HUES6 (cell line): ENCODE results near the gene FGGY.
A peak's percentile ranks its signal among the peaks of the same experiment; 100 is the strongest.
"Not testable (repeated sequence)": the region's sequence is repeated elsewhere in the genome, so short reads cannot be mapped to it uniquely, and the experiment has no call there.

Source experiments
- H3K27ac ChIP-seq: 2 replicates; pipeline ENCODE4 v1.7.0; 2013; ENCODE audit warnings: low read depth, mild to moderate bottlenecking, low read length, inconsistent platforms
- H3K27me3 ChIP-seq: 2 replicates; pipeline ENCODE4 v1.6.1; 2013; ENCODE audit warnings: low read length; ENCODE audit not compliant: control insufficient read depth, insufficient read depth
- H3K36me3 ChIP-seq: 2 replicates; pipeline ENCODE4 v1.6.1; 2013; ENCODE audit warnings: low read length; ENCODE audit not compliant: control insufficient read depth, insufficient read depth
- H3K4me1 ChIP-seq: 2 replicates; pipeline ENCODE4 v1.6.1; 2013; ENCODE audit warnings: low read length; ENCODE audit not compliant: control insufficient read depth, insufficient read depth
- H3K4me3 ChIP-seq: 2 replicates; pipeline ENCODE4 v1.5.1; 2013; ENCODE audit warnings: low read depth, low read length
- H3K9ac ChIP-seq: one replicate; pipeline ENCODE4 v1.6.1; 2013; ENCODE audit warnings: mild to moderate bottlenecking, low read length
- H3K9me3 ChIP-seq: 2 replicates; pipeline ENCODE4 v1.6.1; 2013; ENCODE audit warnings: low read depth, low read length; ENCODE audit not compliant: control insufficient read depth, insufficient read depth

The FGGY gene, protein sequence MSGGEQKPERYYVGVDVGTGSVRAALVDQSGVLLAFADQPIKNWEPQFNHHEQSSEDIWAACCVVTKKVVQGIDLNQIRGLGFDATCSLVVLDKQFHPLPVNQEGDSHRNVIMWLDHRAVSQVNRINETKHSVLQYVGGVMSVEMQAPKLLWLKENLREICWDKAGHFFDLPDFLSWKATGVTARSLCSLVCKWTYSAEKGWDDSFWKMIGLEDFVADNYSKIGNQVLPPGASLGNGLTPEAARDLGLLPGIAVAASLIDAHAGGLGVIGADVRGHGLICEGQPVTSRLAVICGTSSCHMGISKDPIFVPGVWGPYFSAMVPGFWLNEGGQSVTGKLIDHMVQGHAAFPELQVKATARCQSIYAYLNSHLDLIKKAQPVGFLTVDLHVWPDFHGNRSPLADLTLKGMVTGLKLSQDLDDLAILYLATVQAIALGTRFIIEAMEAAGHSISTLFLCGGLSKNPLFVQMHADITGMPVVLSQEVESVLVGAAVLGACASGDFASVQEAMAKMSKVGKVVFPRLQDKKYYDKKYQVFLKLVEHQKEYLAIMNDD

DNA sequence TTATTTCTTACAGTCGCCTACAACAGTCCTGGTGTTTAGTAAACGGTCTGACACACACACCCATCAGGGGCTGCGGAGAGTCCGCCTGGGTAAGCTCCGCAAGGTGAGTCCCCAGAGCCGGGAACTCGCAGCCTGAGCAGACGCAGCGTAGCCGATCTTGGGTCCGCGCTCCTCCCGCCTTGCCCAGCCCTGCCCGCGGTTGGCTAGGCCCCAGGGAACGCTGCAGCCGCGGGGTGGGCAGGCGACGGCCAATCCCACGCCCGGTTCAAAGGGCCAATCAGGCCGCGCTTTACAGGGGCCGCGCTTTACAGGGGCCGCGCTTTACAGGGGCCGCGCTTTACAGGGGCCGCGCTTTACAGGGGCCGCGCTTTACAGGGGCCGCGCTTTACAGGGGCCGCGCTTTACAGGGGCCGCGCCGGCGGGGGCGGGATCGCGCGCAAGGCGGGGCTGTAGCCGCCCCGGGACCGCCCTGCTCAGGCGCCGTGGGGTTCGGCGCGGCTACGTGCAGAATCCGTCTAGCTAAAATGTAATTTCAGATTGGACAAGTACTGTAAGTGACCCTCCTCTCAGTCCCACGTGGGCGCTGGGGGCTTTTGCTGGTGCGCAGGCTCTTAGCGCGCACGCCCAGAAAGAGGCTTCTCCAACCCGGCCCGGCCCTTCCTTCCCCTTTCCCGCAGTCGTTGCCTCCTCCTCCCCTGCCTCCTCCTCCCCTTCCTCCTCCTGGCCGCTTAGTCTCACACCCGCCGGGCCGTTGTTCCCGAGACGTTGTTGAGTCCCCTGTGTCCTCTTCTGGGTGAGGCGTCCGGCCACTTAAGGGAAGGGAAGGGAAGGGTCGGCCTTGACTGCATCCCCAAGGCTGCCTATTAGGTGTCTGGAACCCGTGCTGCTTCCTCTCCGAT, at the start of gene FGGY:
TSS of gene FGGY (plus strand) at position 737 of the 899 bp plus-strand sequence. CDS start 24,456 bp downstream, outside the sequence.
- Histone ChIP-seq H3K27me3 (no peaks in the 10 kb centered on the region; the same call in 1 of the 2 replicates), H3K36me3 (no peaks in the 10 kb centered on the region), H3K27ac (peak within 1 kb of the TSS; percentile 6; the same call in 1 of the 2 replicates), H3K4me1 (peaks cover 14% of the 10 kb centered on the region), H3K9me3 (no peaks in the 10 kb centered on the region; the same call in 1 of the 2 replicates), H3K9ac (peak within 1 kb of the TSS; percentile 82), H3K4me3 (peak within 1 kb of the TSS; percentile 73)

DNA sequence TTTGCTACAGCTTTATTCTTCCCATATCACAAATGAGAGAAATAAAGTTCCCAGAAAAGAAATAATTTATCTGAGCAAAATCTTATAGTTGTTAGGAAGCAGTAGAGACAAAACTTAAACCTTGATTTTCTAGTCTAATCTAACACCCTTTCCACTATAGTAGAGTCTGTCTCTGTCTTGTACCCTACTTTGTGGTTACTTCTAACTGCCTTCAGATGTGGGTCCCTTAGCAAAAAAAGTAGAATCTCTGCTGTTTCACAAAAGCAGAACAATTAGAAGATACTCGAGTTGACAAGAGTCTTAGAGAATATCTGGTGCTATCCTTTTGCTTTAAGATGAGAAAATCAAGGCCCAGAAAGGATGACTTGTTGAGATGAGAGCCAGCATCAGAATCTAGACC, 48.1 kb upstream of the FGGY start:
- Histone ChIP-seq H3K9me3 (peaks cover 30% of the 10 kb centered on the region), H3K4me1 (no peaks in the 10 kb centered on the region), H3K36me3 (no peaks in the 10 kb centered on the region), H3K27me3 (no peaks in the 10 kb centered on the region), H3K27ac (no peak overlapping the region), H3K4me3 (no peak overlapping the region), H3K9ac (no peak overlapping the region)

DNA sequence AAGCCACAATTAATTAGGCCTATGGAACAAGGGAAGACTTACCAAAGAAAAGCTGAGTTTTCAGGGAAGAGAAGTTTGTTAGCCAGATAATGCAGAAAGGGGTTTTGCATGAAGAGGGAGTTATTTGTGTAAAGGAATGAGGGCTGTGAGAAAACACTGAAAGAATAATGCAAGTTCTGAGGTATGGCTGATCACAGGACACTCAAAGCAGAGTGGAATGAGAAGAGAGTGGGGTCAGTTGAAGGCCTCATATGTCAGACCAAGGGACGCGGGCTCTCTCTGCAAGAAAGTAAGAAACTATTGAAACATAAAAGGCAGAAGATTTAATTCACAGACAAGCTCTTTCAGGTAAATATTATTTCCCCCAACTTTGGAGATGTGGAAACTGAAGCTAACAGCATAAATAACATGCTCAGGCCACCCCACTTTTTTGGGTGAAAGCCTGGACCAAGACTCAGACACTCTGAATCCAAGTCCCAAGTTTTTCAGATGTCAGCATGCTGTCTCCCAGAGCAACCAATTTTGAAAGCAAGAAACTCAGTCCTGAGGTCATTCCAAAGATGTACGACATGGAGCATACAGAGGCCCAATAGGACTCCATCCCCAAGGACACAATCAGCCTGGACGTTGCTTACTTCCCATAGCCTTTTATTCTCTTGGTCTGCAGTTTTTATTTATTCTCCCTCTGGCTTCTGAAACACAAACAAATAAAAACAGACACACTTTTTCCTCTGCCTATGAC, 47.3 kb upstream of the FGGY start:
- Histone ChIP-seq H3K4me3 (no peak overlapping the region), H3K9me3 (peaks cover 27% of the 10 kb centered on the region), H3K27me3 (no peaks in the 10 kb centered on the region), H3K27ac (no peak overlapping the region), H3K4me1 (no peaks in the 10 kb centered on the region), H3K9ac (no peak overlapping the region), H3K36me3 (no peaks in the 10 kb centered on the region)

DNA sequence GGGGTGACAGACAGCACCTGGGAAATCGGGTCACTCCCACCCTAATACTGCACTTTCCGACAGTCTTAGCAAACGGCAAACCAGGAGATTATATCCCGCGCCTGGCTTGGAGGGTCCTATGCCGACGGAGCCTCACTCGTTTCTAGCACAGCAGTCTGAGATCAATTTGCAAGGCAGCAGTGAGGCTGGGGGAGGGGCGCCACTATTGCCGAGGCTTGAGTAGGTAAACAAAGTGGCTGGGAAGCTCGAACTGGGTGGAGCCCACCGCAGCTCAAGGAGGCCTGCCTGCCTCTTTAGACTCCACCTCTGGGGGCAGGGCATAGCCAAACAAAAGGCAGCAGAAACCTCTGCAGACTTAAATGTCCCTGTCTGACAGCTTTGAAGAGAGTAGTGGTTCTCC, 45.8 kb upstream of the FGGY start:
- H3K4me1 ChIP-seq, H3K4me3 ChIP-seq, H3K27ac ChIP-seq, H3K27me3 ChIP-seq, H3K9ac ChIP-seq, H3K36me3 ChIP-seq: not testable (repeated sequence)
- peaks cover 27% of the 10 kb centered on the region for H3K9me3 ChIP-seq

DNA sequence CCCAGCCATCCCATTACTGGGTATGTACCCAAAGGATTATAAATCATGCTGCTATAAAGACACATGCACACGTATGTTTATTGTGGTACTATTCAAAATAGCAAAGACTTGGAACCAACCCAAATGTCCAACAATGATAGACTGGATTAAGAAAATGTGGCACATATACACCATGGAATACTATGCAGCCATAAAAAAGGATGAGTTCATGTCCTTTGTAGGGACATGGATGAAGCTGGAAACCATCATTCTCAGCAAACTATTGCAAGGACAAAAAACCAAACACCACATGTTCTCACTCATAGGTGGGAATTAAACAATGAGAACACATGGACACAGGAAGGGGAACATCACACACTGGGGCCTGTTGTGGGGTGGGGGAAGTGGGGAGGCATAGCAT, 40.5 kb upstream of the FGGY start:
- H3K27me3 ChIP-seq, H3K9me3 ChIP-seq, H3K36me3 ChIP-seq, H3K9ac ChIP-seq, H3K27ac ChIP-seq, H3K4me3 ChIP-seq: not testable (repeated sequence)
- H3K4me1 ChIP-seq: peaks cover 12% of the 10 kb centered on the region; the same call in 1 of the 2 replicates

DNA sequence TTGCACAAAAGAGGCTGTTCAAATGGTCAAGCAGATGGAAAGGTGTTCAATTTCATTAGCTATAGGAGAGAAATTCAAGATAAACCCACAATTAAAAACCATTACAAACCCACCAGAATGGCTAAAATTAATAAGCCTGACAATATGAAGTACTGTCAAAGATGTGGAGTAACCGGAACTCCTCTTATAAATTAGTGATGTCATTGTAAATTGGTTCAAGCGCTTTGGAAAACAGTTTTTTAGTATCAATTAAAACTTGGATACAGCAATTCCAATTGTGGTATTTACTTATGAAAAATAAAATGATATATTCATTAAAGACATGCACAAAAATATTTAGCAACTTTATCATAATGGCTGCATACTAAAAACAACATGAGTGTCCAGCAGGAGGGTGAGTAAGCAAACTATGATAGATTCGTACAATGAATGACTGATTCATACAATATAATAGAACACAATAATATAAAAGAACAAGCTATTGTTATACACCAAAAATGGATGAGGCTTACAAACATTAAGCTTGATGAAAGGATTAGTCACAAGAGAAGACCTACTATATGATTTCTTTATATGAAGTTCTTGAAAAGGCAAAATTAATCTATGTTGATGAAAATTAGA, 38.4 kb upstream of the FGGY start:
- Histone ChIP-seq H3K27ac (no peak overlapping the region), H3K9me3 (no peaks in the 10 kb centered on the region), H3K4me3 (no peak overlapping the region), H3K4me1 (peaks cover 12% of the 10 kb centered on the region; the same call in 1 of the 2 replicates), H3K36me3 (no peaks in the 10 kb centered on the region), H3K9ac (no peak overlapping the region), H3K27me3 (no peaks in the 10 kb centered on the region)

DNA sequence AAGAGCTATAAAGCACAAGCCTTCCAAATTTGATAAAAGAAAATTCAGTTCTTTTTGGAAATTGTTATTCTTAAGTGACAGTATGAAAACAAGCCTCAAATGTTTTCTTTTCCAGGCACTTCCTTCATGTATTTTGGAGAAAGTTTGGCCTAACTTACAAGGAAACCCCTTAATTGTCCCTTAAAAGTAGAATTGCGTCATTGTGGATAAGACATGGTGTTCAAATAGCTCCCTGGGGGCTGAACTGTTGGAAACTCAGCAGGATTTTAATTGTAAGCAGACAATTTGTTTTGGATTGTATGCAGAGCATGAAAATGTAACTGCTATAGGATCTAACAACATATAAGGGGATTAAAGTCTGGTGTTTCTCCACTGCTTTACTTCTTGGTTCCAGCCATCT, 35.4 kb upstream of the FGGY start:
- Histone ChIP-seq H3K9me3 (no peaks in the 10 kb centered on the region), H3K27me3 (no peaks in the 10 kb centered on the region), H3K9ac (no peak overlapping the region), H3K27ac (no peak overlapping the region), H3K4me1 (peaks cover 12% of the 10 kb centered on the region; the same call in 1 of the 2 replicates), H3K36me3 (no peaks in the 10 kb centered on the region), H3K4me3 (no peak overlapping the region)

DNA sequence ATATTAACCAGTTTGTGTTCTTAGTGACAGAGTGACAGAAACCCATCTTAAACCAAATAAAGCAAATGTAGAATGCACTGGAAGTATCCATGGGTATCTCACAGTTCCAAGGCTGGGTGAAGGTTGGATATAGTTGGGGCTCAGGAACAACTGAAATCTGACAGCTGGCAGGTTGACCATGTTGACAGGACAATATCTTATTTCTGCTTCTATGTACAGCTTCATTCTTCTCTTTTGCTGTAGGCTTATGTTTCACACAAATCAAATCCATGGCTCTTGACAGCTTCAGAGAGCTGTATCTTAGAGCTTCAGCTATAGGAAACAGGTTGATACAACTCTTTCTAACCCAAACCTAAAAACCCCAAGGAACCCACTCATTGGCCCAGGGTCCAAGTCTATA, 34.3 kb upstream of the FGGY start:
- no peak overlapping the region for H3K27ac ChIP-seq
- peaks cover 12% of the 10 kb centered on the region; the same call in 1 of the 2 replicates for H3K4me1 ChIP-seq
- H3K9me3 ChIP-seq: no peaks in the 10 kb centered on the region
- no peak overlapping the region for H3K9ac ChIP-seq
- H3K27me3 ChIP-seq: no peaks in the 10 kb centered on the region
- H3K36me3 ChIP-seq: no peaks in the 10 kb centered on the region
- no peak overlapping the region for H3K4me3 ChIP-seq

DNA sequence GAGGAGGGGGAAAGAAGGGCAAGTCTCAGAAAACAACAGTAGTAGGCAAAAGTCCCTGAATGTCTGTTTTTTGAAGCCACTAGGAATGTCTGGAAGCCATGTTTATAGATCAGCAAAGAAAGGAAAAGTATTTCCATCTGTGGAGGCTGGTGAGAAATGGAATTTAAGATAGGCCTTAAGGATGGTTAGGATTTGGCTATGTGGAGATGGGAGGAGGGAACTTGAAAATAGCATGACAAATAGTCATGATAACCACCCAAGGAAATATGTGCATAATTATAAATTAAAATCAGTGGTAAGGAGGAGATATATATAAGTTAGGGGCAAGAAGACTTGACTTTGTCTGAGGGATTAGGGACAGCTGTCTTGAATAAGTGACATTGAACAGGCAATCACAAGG, 33.8 kb upstream of the FGGY start:
- Histone ChIP-seq H3K36me3 (no peaks in the 10 kb centered on the region), H3K4me1 (peaks cover 12% of the 10 kb centered on the region; the same call in 1 of the 2 replicates), H3K9ac (no peak overlapping the region), H3K9me3 (no peaks in the 10 kb centered on the region), H3K4me3 (no peak overlapping the region), H3K27ac (no peak overlapping the region), H3K27me3 (no peaks in the 10 kb centered on the region)

DNA sequence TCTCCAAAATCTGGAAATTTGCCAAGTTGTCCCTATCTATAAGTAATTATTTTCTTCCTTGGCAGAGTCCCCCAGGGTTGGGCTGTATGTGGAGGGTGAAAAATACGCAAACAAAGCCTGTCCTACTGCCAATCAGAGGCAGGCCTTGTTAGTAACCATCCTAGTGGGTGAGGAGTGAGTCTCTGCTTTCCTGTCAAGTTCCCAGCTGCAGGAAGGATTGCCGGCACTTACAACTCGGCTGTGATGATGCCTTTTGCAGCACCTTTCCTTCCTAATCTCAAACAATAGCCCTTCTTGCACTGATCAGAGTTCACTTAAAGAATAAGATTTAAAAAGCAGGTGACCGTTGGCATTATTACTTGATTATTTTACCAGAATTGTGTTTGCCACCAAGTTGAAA, 31.3 kb upstream of the FGGY start:
- no peaks in the 10 kb centered on the region for H3K36me3 ChIP-seq
- H3K9ac ChIP-seq: no peak overlapping the region
- no peak overlapping the region for H3K4me3 ChIP-seq
- peaks cover 1% of the 10 kb centered on the region; the same call in 1 of the 2 replicates for H3K4me1 ChIP-seq
- no peak overlapping the region for H3K27ac ChIP-seq
- no peaks in the 10 kb centered on the region for H3K9me3 ChIP-seq
- H3K27me3 ChIP-seq: no peaks in the 10 kb centered on the region
